ENCODE data around the gene HMCN1.

DNA sequence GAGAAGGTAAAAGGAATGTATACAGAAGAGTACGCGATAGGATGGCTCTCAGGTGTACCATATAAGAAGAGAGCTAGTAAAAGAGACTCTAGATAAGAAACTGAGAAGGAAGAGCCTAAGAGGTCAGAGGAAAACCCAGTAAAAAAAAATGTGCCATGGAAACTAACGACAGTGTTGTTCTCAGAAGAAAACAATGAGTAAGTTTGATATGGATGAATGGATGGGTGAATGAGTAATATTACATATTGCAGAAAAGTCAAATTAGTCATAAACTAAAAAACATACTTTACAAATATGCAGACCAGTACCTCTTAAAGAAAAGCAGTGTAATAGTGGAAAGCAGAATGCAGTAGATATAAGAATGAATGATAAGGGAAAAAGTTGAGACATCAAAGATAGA lies 316.2 kb downstream of the HMCN1 start:
- TF ChIP-seq, protein P1, sequence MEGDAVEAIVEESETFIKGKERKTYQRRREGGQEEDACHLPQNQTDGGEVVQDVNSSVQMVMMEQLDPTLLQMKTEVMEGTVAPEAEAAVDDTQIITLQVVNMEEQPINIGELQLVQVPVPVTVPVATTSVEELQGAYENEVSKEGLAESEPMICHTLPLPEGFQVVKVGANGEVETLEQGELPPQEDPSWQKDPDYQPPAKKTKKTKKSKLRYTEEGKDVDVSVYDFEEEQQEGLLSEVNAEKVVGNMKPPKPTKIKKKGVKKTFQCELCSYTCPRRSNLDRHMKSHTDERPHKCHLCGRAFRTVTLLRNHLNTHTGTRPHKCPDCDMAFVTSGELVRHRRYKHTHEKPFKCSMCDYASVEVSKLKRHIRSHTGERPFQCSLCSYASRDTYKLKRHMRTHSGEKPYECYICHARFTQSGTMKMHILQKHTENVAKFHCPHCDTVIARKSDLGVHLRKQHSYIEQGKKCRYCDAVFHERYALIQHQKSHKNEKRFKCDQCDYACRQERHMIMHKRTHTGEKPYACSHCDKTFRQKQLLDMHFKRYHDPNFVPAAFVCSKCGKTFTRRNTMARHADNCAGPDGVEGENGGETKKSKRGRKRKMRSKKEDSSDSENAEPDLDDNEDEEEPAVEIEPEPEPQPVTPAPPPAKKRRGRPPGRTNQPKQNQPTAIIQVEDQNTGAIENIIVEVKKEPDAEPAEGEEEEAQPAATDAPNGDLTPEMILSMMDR (IDR thresholded peaks at IDR 0.05; ENCODE audit: low read depth, low read length, poor library complexity, severe bottlenecking): no peak
- no peak for TF ChIP-seq EZH2phosphoT487 (IDR thresholded peaks at IDR 0.05; ENCODE audit: borderline replicate concordance, low read length)

Data from DOHH2 (cell line).